Fibroblast of lung (primary cell): ENCODE data around the gene ASRGL1.

Experiments
- CTCF ChIP-seq, 2 donors: IDR thresholded peaks in 1 of 2; conservative IDR thresholded peaks in 1 of 2; 1 replicate in 1 of 2; 2 replicates in 1 of 2; pipeline ENCODE4 v1.5.1; 2011 to 2012; ENCODE audit warnings: low read length in 2 of 2, control low read depth in 1 of 2, inconsistent platforms in 1 of 2, low read depth in 1 of 2, mild to moderate bottlenecking in 1 of 2
- EZH2 ChIP-seq: IDR thresholded peaks from 2 replicates; pipeline ENCODE4 v1.5.1; 2012; ENCODE audit warnings: low read length, control low read depth, mild to moderate bottlenecking; ENCODE audit errors: missing control alignments

DNA sequence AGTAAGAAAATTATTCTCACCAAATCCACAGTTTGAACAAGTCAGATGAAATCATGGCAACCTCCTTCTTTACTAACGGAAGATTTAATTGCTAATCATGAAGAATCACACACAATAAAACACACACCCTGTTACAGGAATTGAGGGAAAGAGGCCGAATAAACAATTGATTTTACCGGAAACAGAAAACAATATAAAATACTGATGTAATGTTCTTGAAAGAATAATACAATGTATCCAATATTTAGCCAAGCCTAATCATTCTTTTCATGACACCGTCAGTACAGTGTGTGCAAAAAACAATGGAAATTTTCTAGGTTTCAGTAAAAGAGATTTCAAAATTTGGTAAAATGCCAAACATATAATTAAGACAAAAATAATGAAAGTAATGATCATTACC, 23.4 kb downstream of the ASRGL1 start:
- TF ChIP-seq CTCF (conservative IDR thresholded peaks at IDR 0.05 in 1 of 2, IDR thresholded peaks at IDR 0.05 in 1 of 2; ENCODE audit: low read depth in 1 of 2, low read length in 2 of 2), result no peak
- no peak for TF ChIP-seq EZH2
